ENCODE measurements around the gene PLB1. TPM values are rescaled to one million over a fixed set of nuclear protein-coding genes. Genes with fewer than 3 reads are reported as not detected.

The PLB1 gene
- total RNA-seq, 2 experiments from 2014 or later = 1.3 to 1.6 TPM

- TF ChIP-seq CTCF (IDR thresholded peaks at IDR 0.05) = no peak
- no peaks in the 10 kb centered on the region for H3K4me1 Mint-ChIP-seq (ENCODE audit: low read depth)
- POLR2A ChIA-PET = interaction anchor here (0.6 to 0.7 kb wide), 2 partner anchors 22 to 164 kb away, joined by 3 read pairs; no protein-coding TSS in a partner anchor
- Histone ChIP-seq H3K27ac (ENCODE audit: low read depth in 1 of 2, low read length in 2 of 2) (no peak overlapping the region), H3K4me1 (ENCODE audit: insufficient read depth, low read length) (no peaks in the 10 kb centered on the region), H3K36me3 (ENCODE audit: insufficient read depth, low read length) (no peaks in the 10 kb centered on the region), H3K9me3 (ENCODE audit: control insufficient read depth in 1 of 2, insufficient read depth in 1 of 2, low read length in 2 of 2) (no peaks in the 10 kb centered on the region), H3K27me3 (ENCODE audit: control insufficient read depth in 1 of 2, insufficient read depth in 2 of 2, low read length in 2 of 2) (no peaks in the 10 kb centered on the region), H3K4me3 (ENCODE audit: low read length) (no peak overlapping the region)
- DNase-seq (no peak), ATAC-seq (ENCODE audit: poor library complexity) (no peak)
- H3K4me3 Mint-ChIP-seq = no peak overlapping the region
- CTCF ChIA-PET = interaction anchor here (0.7 to 0.9 kb wide), 4 partner anchors 72 to 1648 kb away, joined by 3 read pairs; no protein-coding TSS in a partner anchor
- H3K27me3 Mint-ChIP-seq = no peaks in the 10 kb centered on the region
- no peaks in the 10 kb centered on the region for H3K9me3 Mint-ChIP-seq
- no peak overlapping the region for H3K27ac Mint-ChIP-seq
- no peaks in the 10 kb centered on the region for H3K36me3 Mint-ChIP-seq (ENCODE audit: low read depth)
- intact Hi-C loops (cut with DNase I, micrococcal nuclease) = loop anchor here in 1 of 2 experiments (5.0 kb wide), 1 partner anchor 43 kb away; no protein-coding TSS in a partner anchor
Observed at GRCh38 chr2:28639092-28639691, 143.3 kb downstream of the PLB1 start.

- POLR2A ChIA-PET = no interaction called here
Observed at GRCh38 chr2:28639836-28640235, 144.0 kb downstream of the PLB1 start.

GRCh38 chr2:28640260-28640907 is 144.5 kb downstream of the PLB1 start:
- no peak for TF ChIP-seq CTCF (IDR thresholded peaks at IDR 0.05)
- no peak overlapping the region for H3K27ac ChIP-seq (ENCODE audit: low read depth in 1 of 2, low read length in 2 of 2)
- no peak overlapping the region for H3K4me3 Mint-ChIP-seq
- H3K36me3 Mint-ChIP-seq (ENCODE audit: low read depth) = no peaks in the 10 kb centered on the region
- no peaks in the 10 kb centered on the region for H3K27me3 ChIP-seq (ENCODE audit: control insufficient read depth in 1 of 2, insufficient read depth in 2 of 2, low read length in 2 of 2)
- H3K4me1 ChIP-seq (ENCODE audit: insufficient read depth, low read length) = no peaks in the 10 kb centered on the region
- no peaks in the 10 kb centered on the region for H3K9me3 Mint-ChIP-seq
- no peaks in the 10 kb centered on the region for H3K9me3 ChIP-seq (ENCODE audit: control insufficient read depth in 1 of 2, insufficient read depth in 1 of 2, low read length in 2 of 2)
- H3K27ac Mint-ChIP-seq = no peak overlapping the region
- no peak for DNase-seq
- H3K36me3 ChIP-seq (ENCODE audit: insufficient read depth, low read length) = no peaks in the 10 kb centered on the region
- ATAC-seq (ENCODE audit: poor library complexity) = no peak
- intact Hi-C loops (cut with DNase I, micrococcal nuclease) = no loop called here
- H3K4me1 Mint-ChIP-seq (ENCODE audit: low read depth) = no peaks in the 10 kb centered on the region
- no peak overlapping the region for H3K4me3 ChIP-seq (ENCODE audit: low read length)
- POLR2A ChIA-PET = no interaction called here
- CTCF ChIA-PET = no interaction called here
- no peaks in the 10 kb centered on the region for H3K27me3 Mint-ChIP-seq

More at GRCh38 chr2:28639836-28640235, 144.0 kb downstream of the PLB1 start:
- CTCF ChIA-PET = no interaction called here
- Mint-ChIP-seq H3K4me3 (no peak overlapping the region), H3K27me3 (no peaks in the 10 kb centered on the region), H3K9me3 (no peaks in the 10 kb centered on the region), H3K27ac (no peak overlapping the region), H3K4me1 (ENCODE audit: low read depth) (no peaks in the 10 kb centered on the region), H3K36me3 (ENCODE audit: low read depth) (no peaks in the 10 kb centered on the region)
- ATAC-seq (ENCODE audit: poor library complexity) = no peak
- no peak for TF ChIP-seq CTCF (IDR thresholded peaks at IDR 0.05)
- H3K27me3 ChIP-seq (ENCODE audit: control insufficient read depth in 1 of 2, insufficient read depth in 2 of 2, low read length in 2 of 2) = no peaks in the 10 kb centered on the region
- intact Hi-C loops (cut with DNase I, micrococcal nuclease) = loop anchor here in 1 of 2 experiments (5.0 kb wide), 1 partner anchor 42 kb away; no protein-coding TSS in a partner anchor
- H3K36me3 ChIP-seq (ENCODE audit: insufficient read depth, low read length) = no peaks in the 10 kb centered on the region
- H3K27ac ChIP-seq (ENCODE audit: low read depth in 1 of 2, low read length in 2 of 2) = no peak overlapping the region
- no peak overlapping the region for H3K4me3 ChIP-seq (ENCODE audit: low read length)
- no peaks in the 10 kb centered on the region for H3K4me1 ChIP-seq (ENCODE audit: insufficient read depth, low read length)
- no peaks in the 10 kb centered on the region for H3K9me3 ChIP-seq (ENCODE audit: control insufficient read depth in 1 of 2, insufficient read depth in 1 of 2, low read length in 2 of 2)
- no peak for DNase-seq

Data from CD4-positive, alpha-beta T cell (primary cell).